ENCODE measurements around the gene SLC7A6OS. TPM values are rescaled to one million over a fixed set of nuclear protein-coding genes. Genes with fewer than 3 reads are reported as not detected.

The SLC7A6OS gene
- total RNA-seq, 2 experiments from 2014 or later, result 20.6 to 22.2 TPM

DNA sequence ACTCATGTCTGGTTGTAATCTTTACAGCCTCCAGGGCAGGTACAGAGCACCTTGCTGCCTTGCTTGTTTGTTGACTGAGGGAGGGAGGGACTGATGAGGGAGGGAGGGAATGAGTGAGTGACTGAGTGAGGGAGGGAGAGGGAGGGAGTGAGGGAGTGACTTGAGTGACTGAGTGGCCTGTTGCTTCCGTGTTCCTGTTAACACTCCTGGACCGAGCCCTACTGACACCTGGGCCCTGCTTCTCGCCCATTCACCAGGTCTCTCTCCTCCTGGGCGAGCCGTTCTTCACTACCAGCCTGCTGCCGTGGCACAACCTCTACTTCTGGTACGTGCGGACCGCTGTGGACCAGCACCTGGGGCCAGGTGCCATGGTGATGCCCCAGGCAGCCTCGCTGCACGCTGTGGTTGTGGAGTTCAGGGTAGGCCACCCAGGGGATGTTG is 41.3 kb upstream of the SLC7A6OS start:
- Mint-ChIP-seq H3K4me1 (ENCODE audit: low read depth) (peaks cover 22% of the 10 kb centered on the region), H3K36me3 (peaks cover 51% of the 10 kb centered on the region)
- CTCF ChIA-PET, result interaction anchor here (0.6 to 1.7 kb wide), 2 partner anchors 23 to 180 kb away, joined by 4 to 5 read pairs; no protein-coding TSS in a partner anchor

GRCh38 chr16:68351463-68351862 is 40.7 kb upstream of the SLC7A6OS start:
- Mint-ChIP-seq H3K36me3 (peaks cover 51% of the 10 kb centered on the region), H3K4me3 (no peak overlapping the region), H3K9me3 (no peaks in the 10 kb centered on the region), H3K4me1 (ENCODE audit: low read depth) (peaks cover 16% of the 10 kb centered on the region), H3K27ac (no peak overlapping the region), H3K27me3 (no peaks in the 10 kb centered on the region)
- intact Hi-C loops (cut with micrococcal nuclease), result no loop called here
- ChIA-PET POLR2A (no interaction called here), CTCF (no interaction called here)
- DNase-seq, result no peak

More for the DNA sequence above, 41.3 kb upstream of the SLC7A6OS start:
- DNase-seq, result no peak
- Mint-ChIP-seq H3K27ac (no peak overlapping the region), H3K9me3 (no peaks in the 10 kb centered on the region), H3K4me3 (no peak overlapping the region), H3K27me3 (no peaks in the 10 kb centered on the region)
- intact Hi-C loops (cut with micrococcal nuclease), result no loop called here
- POLR2A ChIA-PET, result no interaction called here

GRCh38 chr16:68350813-68351350 is 40.1 kb upstream of the SLC7A6OS start:
- no peaks in the 10 kb centered on the region for H3K27me3 Mint-ChIP-seq
- H3K9me3 Mint-ChIP-seq, result no peaks in the 10 kb centered on the region
- intact Hi-C loops (cut with micrococcal nuclease), result no loop called here
- ChIA-PET POLR2A (no interaction called here), CTCF (no interaction called here)
- no peak for DNase-seq
- no peak overlapping the region for H3K4me3 Mint-ChIP-seq
- peaks cover 11% of the 10 kb centered on the region for H3K4me1 Mint-ChIP-seq (ENCODE audit: low read depth)
- peaks cover 50% of the 10 kb centered on the region for H3K36me3 Mint-ChIP-seq
- no peak overlapping the region for H3K27ac Mint-ChIP-seq

DNA sequence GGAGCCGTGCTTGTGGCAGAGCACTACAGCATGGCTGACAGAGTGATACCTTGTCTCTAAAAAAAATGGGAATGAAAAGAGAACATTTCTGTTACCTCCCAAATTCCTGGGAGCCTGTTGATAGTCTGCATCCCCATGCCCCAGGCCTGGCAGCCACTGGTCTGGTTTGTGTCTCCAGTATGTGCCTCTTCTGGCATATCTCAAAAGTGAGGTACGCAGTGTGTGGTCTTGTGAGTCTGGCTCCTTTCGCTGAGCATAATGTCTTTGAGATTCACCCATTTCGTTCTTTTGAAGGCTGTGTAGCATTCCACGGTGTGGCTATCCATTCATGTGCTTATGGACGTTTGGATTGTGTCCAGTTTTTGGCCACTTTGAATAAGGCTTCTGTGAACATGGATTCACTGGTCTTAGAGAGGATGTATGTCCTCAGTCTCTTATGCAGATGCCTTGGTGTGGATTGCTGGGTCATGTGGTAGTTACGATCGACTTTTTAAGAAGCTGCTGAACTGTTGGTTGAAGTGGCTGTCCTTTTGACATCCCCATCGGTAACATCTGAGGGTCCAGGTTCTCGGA is 39.2 kb upstream of the SLC7A6OS start:
- no peak for DNase-seq
- H3K27ac Mint-ChIP-seq, result no peak overlapping the region
- H3K27me3 Mint-ChIP-seq, result no peaks in the 10 kb centered on the region
- no peak overlapping the region for H3K4me3 Mint-ChIP-seq
- peaks cover 50% of the 10 kb centered on the region for H3K36me3 Mint-ChIP-seq
- H3K4me1 Mint-ChIP-seq (ENCODE audit: low read depth), result peaks cover under 1% of the 10 kb centered on the region
- intact Hi-C loops (cut with micrococcal nuclease), result no loop called here
- ChIA-PET POLR2A (no interaction called here), CTCF (interaction anchor here (0.7 kb wide), 1 partner anchor 88 kb away, joined by 3 read pairs; no protein-coding TSS in a partner anchor)
- no peaks in the 10 kb centered on the region for H3K9me3 Mint-ChIP-seq

DNA sequence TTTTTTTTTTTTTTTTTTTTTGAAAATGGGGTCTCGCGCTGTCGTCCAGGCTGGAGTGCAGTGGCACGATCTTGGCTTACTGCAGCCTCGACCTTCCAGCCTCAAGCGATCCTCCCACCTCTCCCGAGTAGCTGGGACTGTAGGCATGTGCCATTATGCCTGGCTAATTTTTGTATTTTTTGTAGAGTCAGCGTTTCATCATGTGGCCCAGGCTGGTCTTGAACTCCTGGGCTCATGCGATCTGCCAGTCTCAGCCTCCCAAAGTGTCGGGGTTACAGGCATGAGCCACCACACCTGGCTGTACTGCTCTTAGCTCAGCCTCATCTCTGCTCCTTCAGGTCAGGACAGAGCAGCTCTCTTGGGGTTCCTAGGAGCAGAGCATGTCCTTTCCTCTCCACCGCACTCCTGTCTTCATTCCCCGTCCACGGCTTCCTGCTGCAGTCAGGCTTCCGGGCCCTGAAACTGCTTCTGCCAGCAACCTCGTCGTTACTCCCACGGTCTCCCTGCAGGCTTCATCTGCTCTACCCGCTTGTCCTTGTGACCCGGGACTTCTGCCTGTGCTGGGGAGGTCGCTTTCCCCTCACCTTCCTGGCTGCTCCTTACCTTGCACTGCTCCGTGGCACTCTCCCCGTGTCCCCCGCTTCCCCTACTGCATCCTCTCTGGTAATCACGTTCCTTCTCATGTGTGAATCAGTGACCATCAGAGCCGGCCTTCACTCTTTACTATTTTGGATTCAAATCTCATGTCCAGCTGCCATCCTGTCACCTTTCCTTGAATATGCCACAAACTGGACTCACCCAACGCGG is 38.1 kb upstream of the SLC7A6OS start:
- H3K27me3 Mint-ChIP-seq, result no peaks in the 10 kb centered on the region
- intact Hi-C loops (cut with micrococcal nuclease), result no loop called here
- POLR2A ChIA-PET, result no interaction called here
- no peaks in the 10 kb centered on the region for H3K4me1 Mint-ChIP-seq (ENCODE audit: low read depth)
- H3K27ac Mint-ChIP-seq, result no peak overlapping the region
- H3K9me3 Mint-ChIP-seq, result no peaks in the 10 kb centered on the region
- CTCF ChIA-PET, result interaction anchor here (0.7 kb wide), 1 partner anchor 87 kb away, joined by 3 read pairs; no protein-coding TSS in a partner anchor
- no peak overlapping the region for H3K4me3 Mint-ChIP-seq
- peaks cover 45% of the 10 kb centered on the region for H3K36me3 Mint-ChIP-seq
- DNase-seq, result no peak

GRCh38 chr16:68347605-68348004 is 36.9 kb upstream of the SLC7A6OS start:
- POLR2A ChIA-PET, result no interaction called here
- no peaks in the 10 kb centered on the region for H3K4me1 Mint-ChIP-seq (ENCODE audit: low read depth)

DNA sequence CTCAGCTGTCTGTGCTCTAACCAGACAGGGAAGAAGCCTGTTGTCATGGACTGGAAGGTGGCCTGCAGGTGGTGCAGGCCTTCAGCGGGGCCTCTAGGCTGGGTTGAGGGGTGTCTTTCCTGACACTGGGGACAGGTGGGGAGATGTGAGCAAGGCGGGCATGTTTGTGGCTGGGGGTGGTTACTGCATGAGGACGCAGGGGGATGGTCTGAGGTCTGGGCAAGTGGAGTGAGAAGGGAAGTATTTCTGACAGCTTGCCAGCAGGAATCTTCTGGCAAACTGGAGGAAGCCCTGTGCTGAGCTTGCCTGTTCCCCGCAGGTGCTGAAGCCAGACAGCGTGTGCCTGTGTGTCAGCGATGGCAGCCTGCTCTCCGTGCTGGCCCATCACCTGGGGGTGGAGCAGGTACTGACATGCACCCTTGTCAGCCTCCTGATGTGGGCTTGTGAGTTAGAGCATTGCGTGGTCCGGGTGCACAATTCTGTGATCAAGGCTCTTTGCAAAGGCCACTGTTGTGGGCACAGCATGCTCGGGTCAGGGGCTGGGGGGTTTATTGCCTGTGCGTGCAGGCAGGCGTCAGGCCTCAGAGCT is 36.2 kb upstream of the SLC7A6OS start:
- CTCF ChIA-PET, result interaction anchor here (0.9 to 1.0 kb wide), 2 partner anchors 66 to 83 kb away, joined by 3 to 4 read pairs; partner anchors contain the start of gene SLC7A6
- Mint-ChIP-seq H3K4me1 (ENCODE audit: low read depth) (no peaks in the 10 kb centered on the region), H3K27ac (no peak overlapping the region)

More at GRCh38 chr16:68347605-68348004, 36.9 kb upstream of the SLC7A6OS start:
- no peak overlapping the region for H3K27ac Mint-ChIP-seq
- DNase-seq, result no peak
- H3K4me3 Mint-ChIP-seq, result no peak overlapping the region
- peaks cover 46% of the 10 kb centered on the region for H3K36me3 Mint-ChIP-seq
- H3K27me3 Mint-ChIP-seq, result no peaks in the 10 kb centered on the region
- no peaks in the 10 kb centered on the region for H3K9me3 Mint-ChIP-seq
- CTCF ChIA-PET, result interaction anchor here (0.9 to 1.0 kb wide), 2 partner anchors 65 to 83 kb away, joined by 3 to 4 read pairs; partner anchors contain the start of gene SLC7A6
- intact Hi-C loops (cut with micrococcal nuclease), result no loop called here

DNA sequence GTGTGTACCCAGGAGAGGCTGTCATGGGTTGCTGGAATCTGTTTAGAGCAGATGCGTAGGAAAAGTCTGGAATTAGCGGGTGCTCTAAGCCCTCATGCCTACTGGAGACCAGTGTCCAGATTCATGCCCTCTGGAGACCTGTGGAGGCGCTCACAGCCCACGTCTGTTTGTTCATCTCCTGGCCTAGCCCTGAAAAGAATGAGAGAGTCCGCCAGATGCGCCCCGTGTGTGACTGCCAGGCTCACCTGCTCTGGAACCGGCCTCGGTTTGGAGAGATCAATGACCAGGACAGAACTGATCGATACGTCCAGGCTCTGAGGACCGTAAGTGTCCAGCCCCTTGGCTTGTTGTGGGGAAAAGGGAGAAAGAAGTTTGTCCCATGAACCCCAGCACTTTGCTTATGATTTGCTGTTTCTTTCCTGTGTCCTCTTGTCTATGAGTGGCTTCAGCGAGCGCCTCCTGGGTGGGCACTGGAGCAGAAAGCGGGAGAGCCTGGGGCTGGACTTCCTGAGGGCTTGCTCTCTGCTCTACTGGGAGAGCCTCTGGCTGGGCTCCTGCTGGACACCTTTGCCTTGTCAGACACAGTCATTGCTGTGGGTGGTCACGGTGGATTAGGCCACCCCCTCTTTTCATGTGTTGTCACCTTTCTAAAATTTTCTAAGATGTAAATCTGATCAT is 35.4 kb upstream of the SLC7A6OS start:
- Mint-ChIP-seq H3K4me3 (no peak overlapping the region), H3K9me3 (no peaks in the 10 kb centered on the region), H3K27ac (no peak overlapping the region), H3K27me3 (no peaks in the 10 kb centered on the region), H3K4me1 (ENCODE audit: low read depth) (no peaks in the 10 kb centered on the region), H3K36me3 (peaks cover 50% of the 10 kb centered on the region)
- CTCF ChIA-PET, result no interaction called here
- no peak for DNase-seq
- intact Hi-C loops (cut with micrococcal nuclease), result no loop called here
- POLR2A ChIA-PET, result no interaction called here

More for the DNA sequence above, 36.2 kb upstream of the SLC7A6OS start:
- intact Hi-C loops (cut with micrococcal nuclease), result no loop called here
- H3K36me3 Mint-ChIP-seq, result peaks cover 48% of the 10 kb centered on the region
- H3K4me3 Mint-ChIP-seq, result no peak overlapping the region
- POLR2A ChIA-PET, result no interaction called here
- no peaks in the 10 kb centered on the region for H3K9me3 Mint-ChIP-seq
- no peaks in the 10 kb centered on the region for H3K27me3 Mint-ChIP-seq
- DNase-seq, result no peak

- ChIA-PET CTCF (no interaction called here), POLR2A (no interaction called here)
- intact Hi-C loops (cut with micrococcal nuclease), result no loop called here
- H3K27me3 Mint-ChIP-seq, result no peaks in the 10 kb centered on the region
- peaks cover 55% of the 10 kb centered on the region for H3K36me3 Mint-ChIP-seq
- no peak overlapping the region for H3K4me3 Mint-ChIP-seq
- no peak overlapping the region for H3K27ac Mint-ChIP-seq
- no peak for DNase-seq
- H3K9me3 Mint-ChIP-seq, result no peaks in the 10 kb centered on the region
- no peaks in the 10 kb centered on the region for H3K4me1 Mint-ChIP-seq (ENCODE audit: low read depth)
Measured at GRCh38 chr16:68345351-68345810, 34.6 kb upstream of the SLC7A6OS start.

DNA sequence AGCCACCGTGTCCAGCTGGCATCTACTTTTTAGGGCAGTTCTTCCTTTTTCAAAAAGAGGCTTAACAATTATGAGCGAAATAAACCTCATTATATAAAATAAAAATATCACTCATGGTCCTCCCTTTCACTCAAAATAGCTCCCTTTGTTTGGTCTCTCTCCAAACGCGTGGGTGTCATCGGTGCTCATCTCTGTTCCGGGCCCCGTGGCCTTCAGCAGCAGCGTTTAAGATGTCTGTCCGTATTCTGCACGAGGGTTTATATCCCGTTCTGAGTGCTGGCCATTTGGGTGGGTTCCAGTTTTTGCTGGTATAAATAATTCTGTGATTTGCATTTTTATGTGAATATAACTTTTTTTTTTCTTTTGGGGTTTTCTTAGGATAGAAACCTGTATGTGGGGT is 33.5 kb upstream of the SLC7A6OS start:
- no peaks in the 10 kb centered on the region for H3K27me3 Mint-ChIP-seq
- ChIA-PET POLR2A (interaction anchor here (1.1 kb wide), 1 partner anchor 80 kb away, joined by 3 read pairs; no protein-coding TSS in a partner anchor), CTCF (interaction anchor here (0.5 to 1.0 kb wide), 3 partner anchors 65 to 83 kb away, joined by 3 read pairs; no protein-coding TSS in a partner anchor)
- no peak overlapping the region for H3K4me3 Mint-ChIP-seq
- no peak for DNase-seq
- H3K4me1 Mint-ChIP-seq (ENCODE audit: low read depth), result no peaks in the 10 kb centered on the region
- intact Hi-C loops (cut with micrococcal nuclease), result no loop called here
- no peaks in the 10 kb centered on the region for H3K9me3 Mint-ChIP-seq
- H3K36me3 Mint-ChIP-seq, result peaks cover 58% of the 10 kb centered on the region
- no peak overlapping the region for H3K27ac Mint-ChIP-seq

- no peak for DNase-seq
- no peak overlapping the region for H3K4me3 Mint-ChIP-seq
- peaks cover 58% of the 10 kb centered on the region for H3K36me3 Mint-ChIP-seq
- CTCF ChIA-PET, result no interaction called here
- intact Hi-C loops (cut with micrococcal nuclease), result no loop called here
- H3K9me3 Mint-ChIP-seq, result no peaks in the 10 kb centered on the region
- POLR2A ChIA-PET, result no interaction called here
- no peaks in the 10 kb centered on the region for H3K4me1 Mint-ChIP-seq (ENCODE audit: low read depth)
- no peaks in the 10 kb centered on the region for H3K27me3 Mint-ChIP-seq
- H3K27ac Mint-ChIP-seq, result no peak overlapping the region
Measured at GRCh38 chr16:68343137-68343536, 32.4 kb upstream of the SLC7A6OS start.

All from activated CD4-positive, alpha-beta memory T cell treated with anti-CD3 and anti-CD28 coated beads for 36 hours (primary cell).